Bronchial epithelial cell (primary cell): Measurements from ENCODE around the gene RNF169. TPM values are rescaled to one million over a fixed set of nuclear protein-coding genes. Genes with fewer than 3 reads are reported as not detected.

ENCODE experiments used
- DNase-seq: peaks from one replicate; pipeline ENCODE4 v3.0.0-alpha.2; 2010; ENCODE audit warnings: low read depth
- FAIRE-seq: peaks from 2 replicates; lab custom pipeline; 2011; peaks lifted over from hg19 to GRCh38; lab: Jason Lieb, UNC
- H3K27me3 ChIP-seq: 2 replicates; pipeline ENCODE4 v1.5.1; 2011; ENCODE audit warnings: low read length; ENCODE audit not compliant: control insufficient read depth, insufficient read depth
- H3K36me3 ChIP-seq: 2 replicates; pipeline ENCODE4 v1.5.1; 2011; ENCODE audit warnings: low read length; ENCODE audit not compliant: control insufficient read depth, insufficient read depth
- H3K4me3 ChIP-seq: 2 replicates; pipeline ENCODE4 v1.5.1; 2011; ENCODE audit warnings: mild to moderate bottlenecking, low read depth, low read length, control low read depth
- CTCF ChIP-seq: IDR thresholded peaks from 2 replicates; pipeline ENCODE4 v1.5.1; 2011; ENCODE audit warnings: mild to moderate bottlenecking, moderate library complexity, low read length, control low read depth, inconsistent platforms; ENCODE audit not compliant: insufficient read depth, severe bottlenecking
- total RNA-seq: library from RNA; depleted of rRNA; stranded (reverse); fragments of >200 nt; gene quantifications from 2 replicates; pipeline ENCODE4 v1.2.1, GENCODE V29; 2014

Gene RNF169
- total RNA-seq, 1 donor from 2014 or later: 12.6 TPM

GRCh38 chr11:74703211-74703610 is 45.4 kb upstream of the RNF169 start:
- DNase-seq (no peak), FAIRE-seq (no peak)
- H3K36me3 ChIP-seq: no peaks in the 10 kb centered on the region

GRCh38 chr11:74707182-74707581 is 41.5 kb upstream of the RNF169 start:
- FAIRE-seq (no peak), DNase-seq (no peak)
- no peak for TF ChIP-seq CTCF
- no peak overlapping the region for H3K4me3 ChIP-seq
- no peaks in the 10 kb centered on the region for H3K36me3 ChIP-seq
- H3K27me3 ChIP-seq: peaks cover 2% of the 10 kb centered on the region

More at GRCh38 chr11:74703211-74703610, 45.4 kb upstream of the RNF169 start:
- Histone ChIP-seq H3K27me3 (peaks cover 2% of the 10 kb centered on the region), H3K4me3 (no peak overlapping the region)
- no peak for TF ChIP-seq CTCF

- Histone ChIP-seq H3K36me3 (no peaks in the 10 kb centered on the region), H3K4me3 (no peak overlapping the region), H3K27me3 (peaks cover 2% of the 10 kb centered on the region)
- DNase-seq (no peak), FAIRE-seq (no peak)
- TF ChIP-seq CTCF: no peak
Observed at GRCh38 chr11:74707602-74708510, 40.8 kb upstream of the RNF169 start.

GRCh38 chr11:74709175-74709574 is 39.5 kb upstream of the RNF169 start:
- FAIRE-seq (peak; percentile 32), DNase-seq (no peak)
- peaks cover 3% of the 10 kb centered on the region for H3K27me3 ChIP-seq
- no peak for TF ChIP-seq CTCF
- H3K36me3 ChIP-seq: no peaks in the 10 kb centered on the region
- no peak overlapping the region for H3K4me3 ChIP-seq

- H3K36me3 ChIP-seq: no peaks in the 10 kb centered on the region
- peaks cover 3% of the 10 kb centered on the region for H3K27me3 ChIP-seq
- FAIRE-seq (no peak), DNase-seq (no peak)
- no peak overlapping the region for H3K4me3 ChIP-seq
- TF ChIP-seq CTCF: no peak
Observed at GRCh38 chr11:74710281-74710938, 38.2 kb upstream of the RNF169 start.
